K562 (cell line): Measurements from ENCODE around the gene APOBEC3C. TPM values are rescaled to one million over a fixed set of nuclear protein-coding genes. Genes with fewer than 3 reads are reported as not detected.

Experiments used
- ATAC-seq: fragments of 200-7000 bp; cut with Tn5 transposase; 3 replicates; pipeline ENCODE4 v1.9.1; 2020; ENCODE audit warnings: moderate library complexity
- BruUV-seq: library from RNA; stranded (reverse); fragments of 400-500 nt; replicated peaks from 2 replicates; lab custom pipeline; 2021; lab: Mats Ljungman, UMichigan
- CTCF ChIA-PET: fragments of 300-600 bp; formaldehyde crosslinking; extraction: SDS; loops from one replicate; lab custom pipeline; 2021; ENCODE audit warnings: low intra/inter-chr PET ratio; lab: Yijun Ruan, JAX
- POLR2A ChIA-PET: fragments of 300-600, 350-650 bp; sonication (Branson Sonifier 250); formaldehyde crosslinking; extraction: SDS; loops from one replicate; lab custom pipeline; 2021; ENCODE audit warnings: antibody characterized with exemption, inconsistent platforms; lab: Yijun Ruan, JAX
- DNase-seq, 4 experiments: peaks; one replicate each; pipeline versions ENCODE4 v3.0.0 to v3.0.0-alpha.2; 2011 to 2018; ENCODE audit warnings: low spot score in 3 of 4, mixed read lengths in 3 of 4; ENCODE audit errors: extremely low read depth in 1 of 4
- FAIRE-seq: peaks from 2 replicates; lab custom pipeline; 2011; peaks lifted over from hg19 to GRCh38; lab: Jason Lieb, UNC
- H2AFZ ChIP-seq: 2 replicates; pipeline ENCODE4 v1.6.0; 2011; ENCODE audit warnings: low read depth, low read length, control low read depth, inconsistent platforms
- H3K27ac ChIP-seq: fragments of 200-600 bp; 3 replicates; pipeline ENCODE4 v1.8.0; 2011; ENCODE audit warnings: low read depth, mild to moderate bottlenecking, control low read depth, inconsistent platforms, low read length, moderate library complexity, mixed read lengths; ENCODE audit errors: extremely low read depth
- H3K27me3 ChIP-seq, 2 experiments: fragments of 300-600 bp in 1 of 2; 2 replicates in 1 of 2; 3 replicates in 1 of 2; pipeline versions ENCODE4 v1.6.0 to v1.8.0; 2011; ENCODE audit warnings: inconsistent platforms in 2 of 2, low read length in 2 of 2, mild to moderate bottlenecking in 1 of 2, mixed read lengths in 1 of 2, moderate library complexity in 1 of 2; ENCODE audit not compliant: control insufficient read depth in 2 of 2, insufficient read depth in 2 of 2
- H3K36me3 ChIP-seq: fragments of 300-600 bp; 3 replicates; pipeline ENCODE4 v1.8.0; 2011; ENCODE audit warnings: mild to moderate bottlenecking, low read length, inconsistent platforms; ENCODE audit not compliant: control insufficient read depth, insufficient read depth
- H3K4me1 ChIP-seq, 2 experiments: fragments of 200-600 bp in 1 of 2; replicated peaks in 1 of 2; 2 replicates in 1 of 2; 3 replicates in 1 of 2; pipeline versions ENCODE4 v1.5.1 to v1.8.0; 2011; ENCODE audit warnings: inconsistent platforms in 2 of 2, low read length in 2 of 2, mild to moderate bottlenecking in 1 of 2, mixed read lengths in 1 of 2, moderate library complexity in 1 of 2; ENCODE audit not compliant: control insufficient read depth in 2 of 2, insufficient read depth in 2 of 2
- H3K4me2 ChIP-seq: 2 replicates; pipeline ENCODE4 v1.6.1; 2011; ENCODE audit warnings: low read length, control low read depth, inconsistent platforms, mixed read lengths; ENCODE audit not compliant: insufficient read depth
- H3K4me3 ChIP-seq: fragments of 200-600 bp; sonication (generic), shearing (Covaris generic); 2 replicates; pipeline ENCODE4 v1.5.1; 2016; ENCODE audit warnings: control low read depth, inconsistent platforms
- H3K79me2 ChIP-seq: fragments of 200-600 bp; 3 replicates; pipeline ENCODE4 v1.8.0; 2011; ENCODE audit warnings: low read length, inconsistent platforms; ENCODE audit not compliant: control insufficient read depth, insufficient read depth
- H3K9ac ChIP-seq, 2 experiments: 2 replicates each; pipeline versions ENCODE4 v1.6.0 to v1.6.1; 2011; ENCODE audit warnings: low read depth in 2 of 2, low read length in 2 of 2, control low read depth in 1 of 2, inconsistent platforms in 1 of 2, mild to moderate bottlenecking in 1 of 2, mixed read lengths in 1 of 2; ENCODE audit not compliant: insufficient read depth in 1 of 2
- H3K9me1 ChIP-seq: one replicate; pipeline ENCODE4 v1.6.0; 2011; ENCODE audit warnings: inconsistent platforms, mild to moderate bottlenecking, low read length, moderate library complexity; ENCODE audit not compliant: control insufficient read depth, insufficient read depth
- H3K9me3 ChIP-seq: replicated peaks from 2 replicates; pipeline ENCODE4 v1.5.1; 2011; ENCODE audit warnings: low read depth, low read length, inconsistent platforms; ENCODE audit not compliant: control insufficient read depth, insufficient read depth
- H4K20me1 ChIP-seq: replicated peaks from 2 replicates; pipeline ENCODE4 v1.6.1; 2011; ENCODE audit warnings: low read length, inconsistent platforms, mixed read lengths; ENCODE audit not compliant: control insufficient read depth, insufficient read depth
- BRCA1 ChIP-seq, 2 experiments: fragments of 450-650 bp in 1 of 2; sonication (generic) in 1 of 2; formaldehyde crosslinking in 1 of 2; IDR thresholded peaks; 2 replicates each; pipeline versions ENCODE4 v1.5.0 to v1.6.1; 2017 to 2020; ENCODE audit warnings: mild to moderate bottlenecking in 1 of 2, missing genetic modification reagents in 1 of 2
- TAF1 ChIP-seq: IDR thresholded peaks from 2 replicates; pipeline ENCODE4 v1.6.1; 2011; ENCODE audit warnings: mild to moderate bottlenecking, low read length, moderate library complexity; ENCODE audit not compliant: insufficient read depth, control insufficient read depth, severe bottlenecking; ENCODE audit errors: extremely low read depth
- TAF7 ChIP-seq: fragments of 450-650 bp; IDR thresholded peaks from 2 replicates; pipeline ENCODE4 v1.6.1; 2016; ENCODE audit warnings: missing genetic modification characterization, missing compliant biosample characterization
- TEAD1 ChIP-seq, 2 experiments: fragments of 450-650 bp in 1 of 2; sonication (generic) in 1 of 2; formaldehyde crosslinking; IDR thresholded peaks; 2 replicates each; pipeline versions ENCODE4 v1.4.0 to v1.8.0; 2020 to 2022; ENCODE audit warnings: mild to moderate bottlenecking in 2 of 2, missing genetic modification reagents in 1 of 2
- ZNF324 ChIP-seq: fragments of 250-450 bp; sonication (Bioruptor Pico); IDR thresholded peaks from 2 replicates; pipeline ENCODE4 v1.4.0; 2020; ENCODE audit warnings: mild to moderate bottlenecking
- ZNF384 ChIP-seq: IDR thresholded peaks from 2 replicates; pipeline ENCODE4 v1.6.1; 2012; ENCODE audit warnings: low read depth, low read length, improper control_type of control experiment
- ZNF77 ChIP-seq: fragments of 250-450 bp; sonication (Bioruptor Pico); IDR thresholded peaks from 2 replicates; pipeline ENCODE4 v1.5.0; 2020
- ZNF780A ChIP-seq: fragments of 250-450 bp; sonication (Bioruptor Pico); IDR thresholded peaks from 2 replicates; pipeline ENCODE4 v1.5.0; 2021; ENCODE audit warnings: mild to moderate bottlenecking
- whole genome bisulfite sequencing: fragments of 100-300 bp; shearing (Covaris generic); methylation state at CpG from one replicate; pipeline ENCODE4 v1.1.6; 2016; ENCODE audit warnings: low coverage, mixed read lengths; ENCODE audit not compliant: insufficient coverage; ENCODE audit errors: missing lambda C conversion rate; 5-methylcytosine and 5-hydroxymethylcytosine counted together
- in situ Hi-C: fragments of 300-500 bp; cut with MboI; formaldehyde crosslinking; loops from 4 replicates; pipeline ENCODE4 v1.15.0; 2018; ENCODE audit warnings: inconsistent platforms, mixed read lengths
- intact Hi-C: fragments of 100-400 bp; cut with micrococcal nuclease; formaldehyde crosslinking; loops from 2 replicates; pipeline ENCODE4 v1.14.2; 2022
- polyA plus RNA-seq, 8 experiments: library from polyadenylated mRNA; depleted of rRNA in 4 of 8; stranded (reverse) in 5 of 8; unstranded in 3 of 8; fragments of >200 nt; fragmentation: Nextera tagmentation in 2 of 8; fragmentation: Illumina TruSeq in 1 of 8; extraction: Ambion mirVana in 2 of 8; extraction: Trizol in 1 of 8; gene quantifications; 2 replicates each; pipeline versions ENCODE4 v1.2.1 to v1.2.3, GENCODE V29; 2011 to 2014; ENCODE audit warnings: inconsistent platforms in 1 of 8, missing spikeins in 1 of 8
- total RNA-seq, 7 experiments: library from RNA; depleted of rRNA in 6 of 7; stranded (reverse); fragments of >200 nt in 6 of 7; fragmentation: Illumina TruSeq in 2 of 7; extraction: Trizol in 2 of 7; gene quantifications; 2 replicates each; pipeline versions ENCODE4 v1.2.1 to v1.2.3, GENCODE V29; 2011 to 2021; ENCODE audit warnings: low replicate concordance in 1 of 7
- TF ChIP-seq, protein P1 (sequence below): fragments of 450-650 bp; IDR thresholded peaks from 2 replicates; pipeline ENCODE4 v1.6.1; 2017; ENCODE audit warnings: antibody characterized with exemption

Gene APOBEC3C
- total and polyA plus RNA-seq, 9 of the 15 experiments (the other 6 are each of a cell fraction or from before 2014, with no cell fraction given) = 12.4 to 285 (median 55.5) TPM

DNA sequence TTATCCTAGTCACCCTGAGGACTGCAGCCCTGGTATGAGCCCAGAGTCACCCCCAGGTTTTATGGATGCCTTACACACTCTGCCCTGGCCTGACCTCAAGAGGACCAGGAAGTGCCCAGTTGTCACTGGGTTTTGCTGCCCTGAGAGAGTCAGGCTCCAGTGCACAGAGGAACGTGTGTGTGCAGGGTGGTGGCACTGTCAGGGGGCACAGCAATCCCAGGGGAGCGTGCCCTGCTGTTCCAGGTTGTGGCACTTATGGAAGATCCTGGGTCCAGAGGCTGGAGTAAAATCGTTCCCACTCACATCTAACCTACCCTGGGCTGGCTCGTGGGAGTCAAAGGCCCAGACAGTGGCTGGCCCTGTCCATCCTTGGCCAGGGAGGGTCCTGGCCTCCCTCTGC is 49.1 kb upstream of the APOBEC3C start:
- TF ChIP-seq ZNF324 (CRISPR knock-in tag) (no peak), ZNF780A (CRISPR knock-in tag) (no peak), TAF7 (tag) (no peak), TAF1 (no peak), ZNF384 (no peak), TEAD1 (CRISPR knock-in tag; IDR thresholded peaks at IDR 0.05) (no peak), ZNF77 (no peak), BRCA1 (IDR thresholded peaks at IDR 0.05) (no peak), BRCA1 (CRISPR knock-in tag; IDR thresholded peaks at IDR 0.05) (no peak)
- TF ChIP-seq, protein P1, sequence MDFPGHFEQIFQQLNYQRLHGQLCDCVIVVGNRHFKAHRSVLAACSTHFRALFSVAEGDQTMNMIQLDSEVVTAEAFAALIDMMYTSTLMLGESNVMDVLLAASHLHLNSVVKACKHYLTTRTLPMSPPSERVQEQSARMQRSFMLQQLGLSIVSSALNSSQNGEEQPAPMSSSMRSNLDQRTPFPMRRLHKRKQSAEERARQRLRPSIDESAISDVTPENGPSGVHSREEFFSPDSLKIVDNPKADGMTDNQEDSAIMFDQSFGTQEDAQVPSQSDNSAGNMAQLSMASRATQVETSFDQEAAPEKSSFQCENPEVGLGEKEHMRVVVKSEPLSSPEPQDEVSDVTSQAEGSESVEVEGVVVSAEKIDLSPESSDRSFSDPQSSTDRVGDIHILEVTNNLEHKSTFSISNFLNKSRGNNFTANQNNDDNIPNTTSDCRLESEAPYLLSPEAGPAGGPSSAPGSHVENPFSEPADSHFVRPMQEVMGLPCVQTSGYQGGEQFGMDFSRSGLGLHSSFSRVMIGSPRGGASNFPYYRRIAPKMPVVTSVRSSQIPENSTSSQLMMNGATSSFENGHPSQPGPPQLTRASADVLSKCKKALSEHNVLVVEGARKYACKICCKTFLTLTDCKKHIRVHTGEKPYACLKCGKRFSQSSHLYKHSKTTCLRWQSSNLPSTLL = no peak
- CTCF ChIA-PET = no interaction called here
- no peak for FAIRE-seq

More for the DNA sequence above, 49.1 kb upstream of the APOBEC3C start:
- Histone ChIP-seq H3K36me3 (no peaks in the 10 kb centered on the region), H3K27me3 (peaks cover 0 to 16% of the 10 kb centered on the region in 2 experiments; a peak in 1 of 5 replicates), H2AFZ (no peak overlapping the region), H3K9me1 (no peaks in the 10 kb centered on the region), H3K9ac (0 out of 4 replicates have a peak overlapping the region, but pooled peaks of 1 of the 2 experiments have one; percentile 13), H3K79me2 (no peaks in the 10 kb centered on the region), H3K4me1 (peaks cover 10 to 37% of the 10 kb centered on the region in 2 experiments; a peak in 4 of 5 replicates), H3K4me3 (no peak overlapping the region), H3K4me2 (no peak overlapping the region), H3K9me3 (no peaks in the 10 kb centered on the region), H3K27ac (no peak overlapping the region), H4K20me1 (no peaks in the 10 kb centered on the region)
- POLR2A ChIA-PET = no interaction called here
- 48% methylated on average over 4 of the region's 4 CpGs for WGBS
- no peak for DNase-seq
- no TSS peak for BruUV-seq
- intact Hi-C loops (no loop called here), in situ Hi-C loops (no loop called here)
- ATAC-seq = no peak
